Gastrocnemius medialis (tissue), 4 donors: ENCODE data around the gene TCF7L2. TPM values are rescaled to one million over a fixed set of nuclear protein-coding genes. Genes with fewer than 3 reads are reported as not detected.

ENCODE experiments used
- ATAC-seq, 2 donors: fragments of 150-250 bp; one replicate each; pipeline ENCODE4 v1.9.1; 2016
- DNase-seq, 2 donors: peaks; one replicate each; pipeline ENCODE4 v3.0.0-alpha.2; 2019
- H3K27ac ChIP-seq, 4 donors: fragments of 200-600 bp; sonication (generic); 1 replicate in 1 of 4; 2 replicates in 3 of 4; pipeline ENCODE4 v1.5.1; 2016 to 2018; ENCODE audit warnings: mild to moderate bottlenecking in 2 of 4, moderate library complexity in 1 of 4
- H3K27me3 ChIP-seq, 3 donors: fragments of 200-600 bp; sonication (generic) in 2 of 3; 1 replicate in 1 of 3; 2 replicates in 2 of 3; pipeline versions ENCODE4 v1.5.1 to v1.6.0; 2016 to 2019; ENCODE audit warnings: mild to moderate bottlenecking in 1 of 3, moderate library complexity in 1 of 3
- H3K36me3 ChIP-seq, 2 donors: fragments of 200-600 bp; sonication (generic) in 1 of 2; one replicate each; pipeline ENCODE4 v1.5.1; 2017 to 2018
- H3K4me1 ChIP-seq, 2 donors: fragments of 200-600 bp; sonication (generic) in 1 of 2; one replicate each; pipeline ENCODE4 v1.5.1; 2016 to 2017; ENCODE audit warnings: mild to moderate bottlenecking in 2 of 2
- H3K4me3 ChIP-seq, 4 donors: fragments of 200-600 bp; sonication (generic) in 3 of 4; 1 replicate in 1 of 4; 2 replicates in 3 of 4; pipeline ENCODE4 v1.5.1; 2016 to 2019; ENCODE audit warnings: mild to moderate bottlenecking in 2 of 4
- H3K9me3 ChIP-seq, 3 donors: fragments of 200-600 bp; sonication (generic) in 2 of 3; 1 replicate in 1 of 3; 2 replicates in 2 of 3; pipeline ENCODE4 v1.5.1; 2016 to 2019
- CTCF ChIP-seq, 5 experiments: fragments of 450-650 bp in 3 of 5; fragments of 200-600 bp in 2 of 5; sonication (generic) in 2 of 5; IDR thresholded peaks in 4 of 5; conservative IDR thresholded peaks in 1 of 5; 1 replicate in 4 of 5; 2 replicates in 1 of 5; pipeline ENCODE4 v1.5.1; 2016 to 2019; ENCODE audit warnings: antibody characterized with exemption in 5 of 5, mild to moderate bottlenecking in 3 of 5, moderate library complexity in 3 of 5
- POLR2A ChIP-seq, 2 donors: fragments of 450-650 bp; IDR thresholded peaks; one replicate each; pipeline ENCODE4 v1.6.1; 2017; ENCODE audit warnings: antibody characterized with exemption in 2 of 2, mild to moderate bottlenecking in 2 of 2, moderate library complexity in 2 of 2
- in situ Hi-C, 4 donors: fragments of 200-750 bp; cut with MboI; loops; one replicate each; pipeline versions ENCODE4 v1.15.0 to v1.8.0; 2017; ENCODE audit warnings: low sequenced_read_pairs in 4 of 4
- intact Hi-C: fragments of 100-400 bp; cut with DNase I; formaldehyde crosslinking; loops from one replicate; pipeline ENCODE4 v1.15.1; 2023; ENCODE audit warnings: low total_unique reads
- total RNA-seq, 4 donors: library from RNA; depleted of rRNA; stranded (reverse); fragments of >200 nt; gene quantifications; one replicate each; pipeline versions ENCODE4 v1.1.0 to v1.2.3, GENCODE V29; 2016

The TCF7L2 gene
- total RNA-seq, 4 donors from 2014 or later: 4.6 to 5.1 (median 5.0) TPM

GRCh38 chr10:113018034-113018433 is 68.0 kb downstream of the TCF7L2 start:
- Histone ChIP-seq H3K27me3 (no peaks in the 10 kb centered on the region), H3K4me1 (peaks cover 40 to 47% of the 10 kb centered on the region in 2 donors), H3K36me3 (no peaks in the 10 kb centered on the region), H3K4me3 (no peak overlapping the region), H3K9me3 (no peaks in the 10 kb centered on the region), H3K27ac (no peak overlapping the region)
- no peak for TF ChIP-seq POLR2A (IDR thresholded peaks at IDR 0.05)
- TF ChIP-seq CTCF (IDR thresholded peaks at IDR 0.05 in 4 of 5, conservative IDR thresholded peaks at IDR 0.05 in 1 of 5): no peak
- no peak for ATAC-seq
- in situ Hi-C loops: no loop called here
- intact Hi-C loops: no loop called here
- DNase-seq: no peak

GRCh38 chr10:113019096-113019495 is 69.0 kb downstream of the TCF7L2 start:
- H3K9me3 ChIP-seq: no peaks in the 10 kb centered on the region
- intact Hi-C loops: no loop called here
- H3K27ac ChIP-seq: peak overlapping the region in 1 of 4 donors; percentile 20
- no peak for TF ChIP-seq CTCF (IDR thresholded peaks at IDR 0.05 in 4 of 5, conservative IDR thresholded peaks at IDR 0.05 in 1 of 5)
- TF ChIP-seq POLR2A (IDR thresholded peaks at IDR 0.05): no peak
- peaks cover 40 to 47% of the 10 kb centered on the region in 2 donors for H3K4me1 ChIP-seq
- in situ Hi-C loops: no loop called here
- no peak for DNase-seq
- H3K4me3 ChIP-seq: no peak overlapping the region
- ATAC-seq: no peak
- no peaks in the 10 kb centered on the region for H3K27me3 ChIP-seq
- no peaks in the 10 kb centered on the region for H3K36me3 ChIP-seq

- in situ Hi-C loops: no loop called here
- ATAC-seq: no peak
- Histone ChIP-seq H3K4me3 (no peak overlapping the region), H3K4me1 (peaks cover 40 to 47% of the 10 kb centered on the region in 2 donors), H3K27ac (peak overlapping the region in 2 of 4 donors; percentile 16 to 20), H3K36me3 (no peaks in the 10 kb centered on the region), H3K27me3 (no peaks in the 10 kb centered on the region), H3K9me3 (no peaks in the 10 kb centered on the region)
- TF ChIP-seq CTCF (IDR thresholded peaks at IDR 0.05 in 4 of 5, conservative IDR thresholded peaks at IDR 0.05 in 1 of 5) (no peak), POLR2A (IDR thresholded peaks at IDR 0.05) (no peak)
- intact Hi-C loops: no loop called here
- no peak for DNase-seq
Measured at GRCh38 chr10:113019692-113020474, 69.8 kb downstream of the TCF7L2 start.

- ATAC-seq (no peak), DNase-seq (no peak)
- Histone ChIP-seq H3K4me3 (no peak overlapping the region), H3K27me3 (no peaks in the 10 kb centered on the region), H3K27ac (peak overlapping the region; percentile 18 to 36 (median 25)), H3K4me1 (peaks cover 40 to 47% of the 10 kb centered on the region in 2 donors), H3K36me3 (no peaks in the 10 kb centered on the region), H3K9me3 (no peaks in the 10 kb centered on the region)
- TF ChIP-seq CTCF (IDR thresholded peaks at IDR 0.05 in 4 of 5, conservative IDR thresholded peaks at IDR 0.05 in 1 of 5) (no peak), POLR2A (IDR thresholded peaks at IDR 0.05) (no peak)
- in situ Hi-C loops: no loop called here
- intact Hi-C loops: no loop called here
Measured at GRCh38 chr10:113020475-113020753, 70.4 kb downstream of the TCF7L2 start.
